ENCODE measurements around the gene ZNF628.

- TF ChIP-seq CTCF (conservative IDR thresholded peaks at IDR 0.05 in 1 of 2, IDR thresholded peaks at IDR 0.05 in 1 of 2; ENCODE audit: low read depth in 1 of 2, low read length in 2 of 2) (no peak), EZH2 (IDR thresholded peaks at IDR 0.05; ENCODE audit: low read length, missing control alignments) (no peak)
Measured at GRCh38 chr19:55525289-55526101, 49.1 kb downstream of the ZNF628 start.

Measured in fibroblast of lung (primary cell).